HG03378 (cell line): ENCODE measurements around the gene CBLC.

Experiments used
- ATAC-seq: cut with Tn5 transposase; IDR thresholded peaks from one replicate; pipeline ENCODE4 v1.9.1; 2021; ENCODE audit warnings: mild to moderate bottlenecking, moderate library complexity; ENCODE audit not compliant: unreplicated experiment

The CBLC gene

GRCh38 chr19:44796701-44797115, 19.0 kb downstream of the CBLC start:
- ATAC-seq = no peak

- no peak for ATAC-seq
These were observed 22.1 kb downstream of the CBLC start for GRCh38 chr19:44799627-44800346.

GRCh38 chr19:44800461-44800860, 22.8 kb downstream of the CBLC start:
- ATAC-seq = no peak

- ATAC-seq = no peak
These were observed 26.0 kb downstream of the CBLC start for GRCh38 chr19:44803442-44804428.

- ATAC-seq = no peak
These were observed 28.6 kb downstream of the CBLC start for GRCh38 chr19:44806291-44806690.

- no peak for ATAC-seq
These were observed 29.5 kb downstream of the CBLC start for GRCh38 chr19:44807162-44807561.

- no peak for ATAC-seq
These were observed 30.2 kb downstream of the CBLC start for GRCh38 chr19:44807652-44808462.

- no peak for ATAC-seq
These were observed 31.0 kb downstream of the CBLC start, which contains the start of gene BCAM for GRCh38 chr19:44808463-44809371. Gene BCAM, plus strand, starts transcription at chr19:44809103. Its CDS starts 22 bp downstream, at chr19:44809125.

- ATAC-seq = no peak
These were observed 32.0 kb downstream of the CBLC start for GRCh38 chr19:44809577-44810233.

GRCh38 chr19:44810234-44811121, 32.8 kb downstream of the CBLC start:
- no peak for ATAC-seq

- ATAC-seq = no peak
These were observed 33.4 kb downstream of the CBLC start for GRCh38 chr19:44811122-44811419.

GRCh38 chr19:44812142-44812718, 34.5 kb downstream of the CBLC start:
- ATAC-seq = no peak

GRCh38 chr19:44813070-44813840, 35.6 kb downstream of the CBLC start:
- ATAC-seq = no peak

- ATAC-seq = no peak
These were observed 36.3 kb downstream of the CBLC start for GRCh38 chr19:44813841-44814470.

GRCh38 chr19:44814517-44814916, 36.8 kb downstream of the CBLC start:
- ATAC-seq = no peak

GRCh38 chr19:44816301-44816700, 38.6 kb downstream of the CBLC start:
- no peak for ATAC-seq
